Type B pancreatic cell (in vitro differentiated cells): ENCODE data around the gene NFU1. TPM values are rescaled to one million over a fixed set of nuclear protein-coding genes. Genes with fewer than 3 reads are reported as not detected.
"Not testable (repeated sequence)": the region's sequence is repeated elsewhere in the genome, so short reads cannot be mapped to it uniquely, and the experiment has no call there.

Experiments
- DNase-seq: peaks from one replicate; pipeline ENCODE4 v3.0.0; 2021; ENCODE audit warnings: mixed read lengths; ENCODE audit not compliant: unreplicated experiment; ENCODE audit errors: extremely low spot score
- H3K27ac Mint-ChIP-seq: 2 replicates; pipeline ENCODE4 v1.8.0; 2021; ENCODE audit warnings: mild to moderate bottlenecking, mixed read lengths
- H3K27me3 Mint-ChIP-seq: 2 replicates; pipeline ENCODE4 v1.8.0; 2021; ENCODE audit warnings: mixed read lengths
- H3K36me3 Mint-ChIP-seq: 2 replicates; pipeline ENCODE4 v1.8.0; 2021; ENCODE audit warnings: mixed read lengths
- H3K4me1 Mint-ChIP-seq: one replicate; pipeline ENCODE4 v1.8.0; 2021; ENCODE audit warnings: mixed read lengths; ENCODE audit not compliant: unreplicated experiment
- H3K4me3 Mint-ChIP-seq: 2 replicates; pipeline ENCODE4 v1.8.0; 2021; ENCODE audit warnings: mild to moderate bottlenecking, mixed read lengths
- H3K9me3 Mint-ChIP-seq: 2 replicates; pipeline ENCODE4 v1.8.0; 2021; ENCODE audit warnings: mixed read lengths
- CTCF ChIP-seq: fragments of 200-600 bp; sonication (generic); conservative IDR thresholded peaks from 2 replicates; pipeline ENCODE4 v1.5.0; 2021; ENCODE audit warnings: antibody characterized with exemption, mild to moderate bottlenecking
- total RNA-seq: library from RNA; stranded (reverse); gene quantifications from 2 replicates; pipeline ENCODE4 v1.2.1, GENCODE V29; 2021; ENCODE audit warnings: low replicate concordance

NFU1 gene
- total RNA-seq, 1 donor from 2014 or later: 34.0 TPM

GRCh38 chr2:69422198-69422597, 15.0 kb downstream of the NFU1 start:
- Mint-ChIP-seq H3K4me3 (no peak overlapping the region), H3K9me3 (no peaks in the 10 kb centered on the region), H3K36me3 (peaks cover 17% of the 10 kb centered on the region), H3K27ac (no peak overlapping the region), H3K27me3 (no peaks in the 10 kb centered on the region), H3K4me1 (no peaks in the 10 kb centered on the region)
- no peak for DNase-seq
- TF ChIP-seq CTCF: no peak

GRCh38 chr2:69419111-69419510, 18.1 kb downstream of the NFU1 start:
- H3K27me3 Mint-ChIP-seq, H3K4me3 Mint-ChIP-seq, H3K9me3 Mint-ChIP-seq, H3K4me1 Mint-ChIP-seq, DNase-seq, H3K27ac Mint-ChIP-seq: not testable (repeated sequence)
- peaks cover 17% of the 10 kb centered on the region for H3K36me3 Mint-ChIP-seq

GRCh38 chr2:69416147-69416546, 21.1 kb downstream of the NFU1 start:
- Mint-ChIP-seq H3K9me3 (no peaks in the 10 kb centered on the region), H3K27me3 (no peaks in the 10 kb centered on the region), H3K36me3 (peaks cover 17% of the 10 kb centered on the region), H3K4me1 (no peaks in the 10 kb centered on the region), H3K4me3 (no peak overlapping the region), H3K27ac (no peak overlapping the region)
- TF ChIP-seq CTCF: no peak
- DNase-seq: no peak

- Mint-ChIP-seq H3K36me3 (peaks cover 20% of the 10 kb centered on the region), H3K27ac (no peak overlapping the region), H3K4me1 (no peaks in the 10 kb centered on the region), H3K4me3 (no peak overlapping the region), H3K27me3 (no peaks in the 10 kb centered on the region), H3K9me3 (no peaks in the 10 kb centered on the region)
- no peak for TF ChIP-seq CTCF
- no peak for DNase-seq
Observed at GRCh38 chr2:69411120-69411519, 26.1 kb downstream of the NFU1 start.

- H3K9me3 Mint-ChIP-seq: no peaks in the 10 kb centered on the region
- H3K27me3 Mint-ChIP-seq: no peaks in the 10 kb centered on the region
- H3K36me3 Mint-ChIP-seq: peaks cover 40% of the 10 kb centered on the region
- no peak for DNase-seq
- no peaks in the 10 kb centered on the region for H3K4me1 Mint-ChIP-seq
- H3K4me3 Mint-ChIP-seq: no peak overlapping the region
- H3K27ac Mint-ChIP-seq: no peak overlapping the region
- TF ChIP-seq CTCF: no peak
Observed at GRCh38 chr2:69405306-69405705, 31.9 kb downstream of the NFU1 start.

- Mint-ChIP-seq H3K9me3 (no peaks in the 10 kb centered on the region), H3K36me3 (peaks cover 27% of the 10 kb centered on the region), H3K27ac (no peak overlapping the region), H3K4me1 (no peaks in the 10 kb centered on the region), H3K4me3 (no peak overlapping the region), H3K27me3 (no peaks in the 10 kb centered on the region)
- no peak for DNase-seq
- no peak for TF ChIP-seq CTCF
Observed at GRCh38 chr2:69400121-69400520, 37.1 kb downstream of the NFU1 start.
